HG03039 (cell line): ENCODE data around the gene NOS3.

Experiments used
- ATAC-seq: cut with Tn5 transposase; IDR thresholded peaks from one replicate; pipeline ENCODE4 v1.9.1; 2021; ENCODE audit warnings: mild to moderate bottlenecking, moderate library complexity; ENCODE audit not compliant: unreplicated experiment

Gene NOS3

DNA sequence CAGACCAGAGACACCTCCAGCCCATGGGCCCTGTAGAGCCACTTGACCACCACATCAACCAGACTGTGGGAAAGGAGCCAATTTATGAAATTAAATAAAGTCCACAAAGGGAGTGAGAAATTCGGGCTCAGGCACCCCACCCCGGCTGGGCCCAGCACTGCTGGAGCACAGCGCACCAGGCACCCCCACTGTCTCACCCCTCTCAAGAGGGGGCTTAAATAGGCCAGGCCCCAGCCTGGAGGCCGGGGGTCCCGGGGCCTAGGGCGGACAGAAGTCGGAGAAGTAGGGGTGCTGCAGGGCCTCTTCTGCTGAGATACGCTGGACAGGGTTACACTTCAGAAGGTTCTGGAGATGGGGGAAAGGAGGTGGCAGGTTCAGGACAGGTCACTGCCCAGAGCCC is 62.9 kb downstream of the NOS3 start:
- no peak for ATAC-seq

DNA sequence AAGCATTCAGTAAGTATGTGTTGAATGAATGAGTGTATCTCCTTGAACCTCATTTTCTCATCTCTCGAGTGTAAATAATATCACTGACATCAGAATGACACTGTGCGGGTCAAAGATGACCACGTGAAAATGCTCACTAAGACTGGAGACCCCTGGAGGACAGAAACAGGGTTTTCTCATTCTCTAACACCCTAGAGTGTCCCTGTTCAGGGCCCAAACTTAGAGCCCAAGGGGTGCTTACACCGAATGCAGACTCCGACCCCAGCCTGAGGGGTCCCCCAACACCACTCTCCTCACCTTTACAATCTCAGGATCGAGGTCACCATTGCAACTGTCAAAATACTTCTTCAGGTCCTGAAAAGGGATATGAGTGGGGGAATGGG is 65.5 kb downstream of the NOS3 start:
- ATAC-seq: no peak

DNA sequence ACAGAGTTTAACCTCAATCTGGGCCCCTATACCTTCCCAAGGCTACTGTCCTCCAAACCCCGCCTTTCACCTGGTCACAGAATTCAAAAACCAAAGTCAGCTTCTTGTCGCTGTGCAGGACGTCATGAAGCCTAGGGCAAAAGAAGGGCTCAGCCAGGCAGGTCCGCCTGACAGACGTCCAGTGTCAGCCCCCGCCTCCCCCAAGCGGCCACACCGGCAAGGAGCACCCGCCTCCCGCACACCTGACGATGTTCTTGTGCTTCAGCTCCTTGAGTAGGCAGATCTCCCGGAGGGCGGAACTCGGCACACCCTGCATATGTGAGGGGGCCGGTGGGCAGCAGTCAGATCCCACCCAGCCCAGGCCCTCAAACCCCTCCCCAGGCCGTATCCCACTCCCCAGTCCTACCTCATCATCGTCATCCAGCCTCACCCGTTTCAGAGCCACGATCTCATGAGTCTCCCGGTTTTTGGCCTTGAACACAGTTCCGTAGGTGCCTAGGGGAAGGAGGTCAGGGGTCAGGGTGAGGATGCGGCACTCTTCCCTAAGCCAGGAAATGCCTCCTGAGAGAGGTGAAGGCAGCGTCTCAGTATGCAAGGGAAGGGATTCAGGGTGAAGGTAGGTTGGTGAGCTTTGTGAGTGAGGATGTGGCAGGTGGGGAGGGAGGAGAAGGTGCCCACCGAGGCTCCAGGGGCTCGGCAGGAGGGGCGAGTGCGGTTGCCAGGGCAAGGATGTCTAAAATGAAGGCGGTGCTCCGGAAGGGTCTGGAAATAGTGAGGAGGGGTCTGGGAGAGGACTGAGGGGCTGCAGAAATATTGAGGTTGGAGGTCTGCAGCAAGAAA is 66.1 kb downstream of the NOS3 start:
- ATAC-seq: no peak

DNA sequence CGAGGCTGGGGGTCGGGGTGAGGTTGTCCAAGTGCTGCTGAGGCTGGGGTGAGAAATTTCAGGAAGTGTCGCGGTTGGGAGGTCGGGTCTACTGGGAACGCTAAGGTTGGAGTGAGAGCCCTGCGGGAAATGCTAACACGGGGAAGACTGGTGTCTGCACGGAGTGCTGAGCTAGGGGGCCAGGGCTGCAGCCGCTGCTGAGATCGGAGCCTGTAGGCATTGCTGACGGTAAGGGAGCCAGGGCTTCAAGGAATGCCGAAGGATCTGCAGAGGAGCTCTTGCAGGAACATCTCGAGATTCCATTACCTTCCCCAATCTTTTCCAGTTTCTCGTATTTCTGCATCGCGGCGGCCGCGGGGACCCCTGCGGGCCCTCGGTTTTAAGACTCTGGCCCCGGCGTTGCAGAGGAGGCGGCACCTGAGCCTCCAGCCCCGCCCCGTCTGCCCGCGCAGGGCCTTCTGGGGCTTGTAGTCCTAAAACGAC is 66.7 kb downstream of the NOS3 start, which contains the start of gene CDK5:
Gene CDK5 (minus strand): TSS at position 392 of the 483 bp plus-strand sequence. CDS start 49 bp downstream, at position 343.
- ATAC-seq: peak; percentile 11

DNA sequence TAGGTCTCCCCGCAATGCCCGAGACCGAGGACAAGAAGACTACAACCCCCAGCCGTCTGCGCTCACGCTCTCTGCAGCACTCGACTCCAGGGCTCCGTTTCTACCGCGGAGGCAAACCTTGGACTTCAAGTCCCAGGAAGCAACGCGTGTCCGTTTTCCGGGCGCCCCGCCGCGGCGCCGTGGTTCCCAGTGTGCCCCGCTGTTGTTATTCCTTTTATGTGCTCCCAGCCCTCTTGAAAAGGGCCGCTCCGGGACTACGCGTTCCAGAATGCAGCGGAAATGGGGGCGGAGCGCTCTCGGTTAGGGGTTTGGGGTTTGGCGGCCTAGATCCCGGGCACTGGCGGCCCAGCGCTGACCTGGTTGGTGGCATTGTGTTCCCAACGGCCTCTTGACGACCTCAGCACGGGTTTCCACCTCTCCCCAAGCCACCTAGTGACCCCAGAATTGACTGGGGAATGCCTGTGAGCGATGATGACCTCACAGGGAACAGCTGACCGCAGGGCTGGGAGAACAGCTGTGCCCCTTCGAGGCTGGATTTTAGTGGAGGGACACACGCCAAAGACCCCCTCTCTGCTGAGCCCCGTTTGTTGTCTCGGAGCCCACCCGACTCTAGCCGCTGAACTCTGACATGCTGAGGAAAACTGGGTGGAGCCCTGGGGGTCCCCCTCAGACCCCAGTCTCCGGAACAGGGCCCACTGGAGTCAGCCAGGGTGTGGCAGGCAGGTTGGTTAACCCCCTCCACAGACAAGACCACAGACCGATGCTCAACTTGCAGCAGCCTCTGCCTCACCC is 67.4 kb downstream of the NOS3 start:
- ATAC-seq: peak; percentile 80

DNA sequence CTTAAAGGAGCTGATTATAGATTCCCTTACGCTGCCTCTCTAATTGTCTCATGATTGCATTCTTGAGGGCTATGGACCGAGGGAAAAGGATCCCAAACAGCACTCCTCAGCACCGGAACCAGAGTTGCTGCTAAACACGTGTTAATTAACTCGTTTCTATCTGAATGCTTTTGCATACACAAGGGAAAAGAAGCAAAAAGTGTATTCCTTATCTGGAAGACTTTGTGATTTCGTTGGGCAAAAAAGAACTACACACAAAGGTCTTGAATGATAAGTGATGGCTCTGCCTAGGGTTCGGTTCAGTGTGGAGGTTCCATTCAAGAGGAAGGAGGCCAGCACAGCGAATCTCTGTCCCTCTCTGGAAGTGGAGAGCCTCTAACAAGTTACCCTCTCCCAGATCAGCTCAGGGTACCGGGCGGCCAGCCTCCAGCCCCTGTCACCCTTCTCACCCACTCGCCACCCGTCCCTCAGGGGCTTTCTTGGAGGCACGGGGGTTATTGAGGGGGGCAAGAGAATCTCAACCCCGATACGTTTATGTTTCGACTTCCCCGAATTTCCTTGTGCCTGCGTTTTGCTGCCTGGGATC is 68.1 kb downstream of the NOS3 start:
- ATAC-seq: no peak

DNA sequence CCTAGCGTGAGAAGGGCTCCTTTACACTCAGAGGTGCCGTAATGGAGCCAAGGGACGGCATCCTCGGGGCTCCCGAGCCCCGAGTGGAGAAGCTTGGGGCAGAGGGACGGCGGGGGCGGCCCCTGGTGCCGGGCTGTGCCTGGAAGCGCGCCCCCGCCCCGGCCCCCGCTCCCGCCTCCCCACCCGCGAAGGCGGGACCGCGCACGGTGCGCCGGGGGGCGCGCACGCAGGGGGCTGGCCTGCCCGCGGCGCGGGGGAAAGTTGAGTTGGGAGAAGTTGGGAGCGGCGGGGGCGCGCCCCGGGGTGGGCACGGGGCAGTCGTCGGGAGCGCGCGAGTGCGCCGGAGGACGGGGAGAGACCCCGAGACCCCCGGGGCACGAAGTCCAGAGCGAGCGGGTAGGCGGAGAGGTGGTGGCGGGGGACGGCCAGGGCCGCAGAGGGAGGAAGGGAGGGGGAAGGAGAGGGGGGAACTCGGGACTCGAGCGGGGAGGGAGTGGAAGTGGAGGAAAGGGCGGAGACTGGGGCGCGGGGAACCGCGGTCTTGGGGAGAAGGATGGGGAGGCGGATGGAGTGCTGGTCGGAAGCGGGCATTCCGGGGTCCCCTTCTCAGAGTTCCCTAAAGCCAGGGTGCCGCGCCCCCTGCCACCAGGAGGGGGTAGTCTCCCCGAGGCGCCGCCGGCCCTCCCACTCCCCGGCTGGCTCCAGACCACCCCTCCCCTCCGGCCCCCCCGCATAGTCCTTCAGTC is 68.7 kb downstream of the NOS3 start, which contains the start of gene SLC4A2:
Gene SLC4A2 (plus strand): TSS at position 223 of the 746 bp plus-strand sequence. CDS start 2,399 bp downstream, outside the sequence.
- ATAC-seq: peak; percentile 32

DNA sequence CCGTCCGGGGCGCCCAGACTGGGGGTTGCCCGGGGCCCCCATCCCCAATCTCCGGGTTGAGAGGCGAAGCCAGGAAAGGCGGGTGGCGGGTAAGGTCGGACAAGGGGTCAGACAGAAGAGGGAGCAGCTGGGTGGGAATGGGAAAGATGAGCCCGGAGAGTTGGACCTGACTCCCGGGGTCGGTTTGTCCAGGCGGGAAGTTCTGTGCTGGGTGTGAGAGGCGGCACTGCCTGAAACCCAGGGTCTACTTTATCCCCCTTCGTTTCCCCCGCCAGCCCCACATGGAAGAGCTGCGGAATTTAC is 69.2 kb downstream of the NOS3 start:
- no peak for ATAC-seq

DNA sequence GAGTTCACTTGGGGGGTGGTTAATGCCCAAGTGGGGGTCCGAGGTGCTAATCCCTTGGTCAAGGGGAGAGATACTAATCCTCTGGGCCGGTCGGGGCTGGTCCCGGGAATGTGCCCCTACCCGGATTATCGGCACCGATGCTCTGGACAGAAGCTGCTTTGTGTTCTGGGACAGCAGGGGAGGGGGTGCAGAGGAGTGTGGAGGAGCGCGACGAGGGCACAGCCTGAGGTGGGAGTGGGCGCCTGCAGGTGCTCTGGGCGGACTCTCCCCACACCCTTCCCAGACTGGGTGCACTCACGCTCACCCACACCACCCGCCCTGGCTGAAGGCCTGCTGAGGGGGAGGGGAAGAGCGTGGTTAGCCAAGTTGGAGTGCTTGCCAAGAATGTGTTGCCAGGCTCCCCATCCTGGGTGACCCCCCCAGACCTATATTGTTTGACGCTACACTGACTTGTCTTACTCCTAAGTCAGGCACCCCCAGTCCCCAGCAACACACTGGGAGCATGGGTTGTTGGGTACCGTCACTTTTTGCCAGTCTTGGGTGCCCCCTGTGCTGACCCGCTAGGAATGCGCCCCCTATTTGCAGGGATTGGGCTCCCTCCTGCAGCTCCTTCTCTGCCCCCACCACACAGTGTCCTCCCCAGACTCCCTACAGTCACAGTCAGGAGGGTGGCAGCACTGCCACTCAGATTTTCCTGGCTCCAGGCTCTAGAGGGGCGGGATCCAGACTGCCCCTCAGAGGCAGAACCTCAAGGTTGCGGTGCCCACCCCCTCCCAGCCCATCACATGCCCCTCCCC is 69.8 kb downstream of the NOS3 start:
- no peak for ATAC-seq

DNA sequence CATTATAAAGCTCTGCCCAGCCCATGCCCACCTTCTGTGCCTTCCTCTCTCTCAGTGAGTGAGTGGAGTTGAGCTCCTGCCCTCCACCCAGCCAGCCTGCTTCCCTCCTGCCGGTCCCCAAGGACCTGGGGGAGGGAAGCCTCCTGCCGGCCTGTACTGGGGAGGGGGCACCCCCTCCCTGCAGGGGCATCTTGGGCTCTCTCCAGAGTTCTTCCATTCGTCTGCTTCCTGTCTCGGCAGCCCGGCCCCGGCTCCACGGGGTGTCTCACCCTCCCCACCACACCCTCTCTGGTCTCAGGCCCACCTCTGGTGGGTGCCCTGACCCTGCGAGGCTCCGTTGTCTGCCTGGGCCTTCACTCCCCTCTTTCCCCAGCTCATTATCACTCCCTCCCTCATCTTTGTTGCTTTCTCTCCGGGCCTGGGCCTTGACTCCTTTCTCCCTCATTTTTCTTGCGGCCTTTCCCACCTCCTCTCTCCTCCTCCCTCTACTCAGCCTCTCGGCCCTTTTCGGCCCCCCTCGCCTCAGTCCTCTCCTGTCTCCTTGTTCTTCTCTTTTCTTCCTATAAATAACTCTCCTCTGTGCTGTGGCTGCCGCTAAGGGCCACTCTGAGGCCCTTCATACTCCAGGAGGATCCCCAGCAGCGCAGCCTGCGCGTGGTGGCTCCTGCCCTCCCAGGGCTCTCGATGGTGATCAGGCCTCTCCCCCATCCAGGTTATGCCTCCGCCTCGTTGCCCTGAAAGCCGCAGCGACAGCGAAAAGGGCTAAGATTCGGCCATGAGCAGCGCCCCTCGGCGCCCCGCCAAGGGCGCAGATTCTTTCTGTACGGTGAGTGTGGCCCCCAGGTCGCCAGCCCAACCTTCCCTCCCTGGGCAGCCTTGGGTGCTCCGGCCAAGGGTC is 70.6 kb downstream of the NOS3 start:
- ATAC-seq: no peak

DNA sequence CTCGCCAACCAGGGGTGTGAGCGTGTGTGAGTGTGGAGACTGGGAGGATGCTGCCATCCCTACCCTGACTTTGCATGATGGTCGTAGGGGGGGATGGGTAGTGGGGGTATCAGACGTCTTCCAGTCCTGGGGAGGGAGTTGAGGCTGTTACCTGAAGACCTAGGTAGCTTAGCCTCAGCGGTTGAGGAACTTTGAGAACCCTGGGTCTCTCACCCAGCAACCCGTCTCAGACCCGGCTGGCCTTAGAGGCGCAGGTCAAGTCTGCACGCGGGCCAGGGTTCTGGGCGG is 71.2 kb downstream of the NOS3 start:
- ATAC-seq: no peak

DNA sequence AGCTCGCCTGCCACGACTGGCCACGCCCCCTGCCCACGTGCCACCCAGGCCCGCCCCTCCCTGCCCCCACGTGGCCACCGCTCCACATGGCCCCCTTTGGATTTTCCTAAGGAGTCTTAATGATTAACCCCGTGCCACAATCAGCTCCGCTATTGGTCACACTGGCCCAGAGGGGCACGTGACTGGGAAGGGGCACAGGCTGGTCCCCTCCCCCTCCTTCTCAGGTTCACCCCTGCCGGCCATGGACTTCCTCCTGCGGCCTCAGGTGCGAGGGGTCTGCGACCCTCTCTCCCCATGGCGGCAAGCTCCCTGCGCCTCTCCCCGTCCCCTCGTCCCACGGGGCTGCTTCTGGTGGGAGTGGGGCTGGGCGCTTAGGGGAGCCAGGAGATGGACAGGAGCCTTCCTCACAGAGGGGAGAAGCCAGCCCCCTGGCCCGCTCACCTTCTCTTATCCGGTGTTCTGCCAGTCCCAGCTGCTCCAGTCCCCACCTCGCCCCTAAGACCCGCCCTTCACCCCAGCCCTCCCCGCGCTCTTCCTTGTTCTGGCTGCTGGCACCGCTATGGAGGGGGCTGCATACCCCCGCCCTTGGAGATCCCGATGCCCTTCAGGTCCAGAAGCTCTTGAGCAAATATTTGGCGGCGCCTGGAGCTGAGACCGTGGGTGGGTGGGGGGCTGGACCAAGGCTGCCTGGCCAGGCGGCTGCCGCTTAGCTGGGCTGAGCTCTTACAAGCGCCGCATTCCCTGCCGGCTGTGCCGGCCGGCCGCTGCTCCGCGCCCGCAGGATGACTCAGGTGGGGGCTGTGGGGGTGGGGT is 71.8 kb downstream of the NOS3 start:
- ATAC-seq: no peak

DNA sequence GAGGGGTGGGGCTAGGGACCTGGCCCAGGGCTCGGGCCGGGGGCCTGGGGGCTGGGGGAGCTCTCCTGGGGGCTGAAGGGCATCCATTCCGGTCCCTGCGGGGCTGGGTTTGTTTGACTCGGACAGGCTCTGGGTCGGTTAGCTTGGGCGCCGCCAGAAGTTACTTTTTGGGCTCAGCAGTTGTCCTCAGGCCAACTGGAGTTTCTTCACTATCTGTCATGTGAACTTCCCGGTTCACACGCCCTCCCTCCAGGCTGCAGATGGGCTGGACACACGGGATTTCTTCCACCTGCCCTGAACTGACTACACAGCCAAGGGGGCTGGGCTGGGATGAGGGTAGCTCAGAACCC is 72.4 kb downstream of the NOS3 start:
- no peak for ATAC-seq
